Measurements from ENCODE around the gene SULT2B1. TPM values are rescaled to one million over a fixed set of nuclear protein-coding genes. Genes with fewer than 3 reads are reported as not detected.

SULT2B1 gene
- total and polyA plus RNA-seq, 2 of the 4 experiments (the other 2 are of a cell fraction), result 0.09 TPM; not detected in 1

DNA sequence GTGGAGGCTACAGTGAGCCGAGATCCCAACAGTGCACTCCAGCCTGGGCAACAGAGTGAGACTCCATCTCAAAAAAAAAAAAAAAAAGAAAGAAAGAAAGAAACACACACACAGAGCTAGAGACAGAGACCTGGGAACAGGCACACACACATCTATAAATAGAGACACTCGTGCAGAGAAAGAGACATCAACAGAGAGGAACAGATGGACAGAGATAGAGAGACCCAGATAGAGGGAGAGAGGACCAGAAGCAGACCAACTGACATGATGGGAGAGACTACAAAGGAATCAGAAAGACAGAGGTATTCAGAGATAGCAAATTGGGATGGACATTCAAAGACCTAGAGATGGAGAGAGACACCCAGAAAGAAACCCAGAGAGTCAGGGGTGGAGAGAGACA, 96.2 kb downstream of the SULT2B1 start:
- DNase-seq, result no peak
- Histone ChIP-seq H3K14ac (replicated peaks; ENCODE audit: low read depth, low read length) (no peak overlapping the region), H2BK15ac (ENCODE audit: low read depth, low read length) (no peak overlapping the region), H3K27ac (ENCODE audit: insufficient read depth, low read length) (no peak overlapping the region), H2BK20ac (ENCODE audit: low read depth, low read length) (no peak overlapping the region), H2BK5ac (ENCODE audit: low read depth, low read length, poor library complexity, severe bottlenecking) (no peak overlapping the region), H3K36me3 (ENCODE audit: control insufficient read depth, insufficient read depth, low read length) (no peaks in the 10 kb centered on the region), H3K4ac (ENCODE audit: low read depth, low read length) (no peak overlapping the region), H3K23ac (ENCODE audit: low read depth, low read length) (no peak overlapping the region), H3K9ac (ENCODE audit: low read depth, low read length) (no peak overlapping the region), H4K91ac (ENCODE audit: insufficient read depth, low read depth, low read length) (no peak overlapping the region), H3K79me1 (ENCODE audit: low read depth in 1 of 2, low read length in 2 of 2) (no peaks in the 10 kb centered on the region), H3K9me3 (ENCODE audit: control insufficient read depth, insufficient read depth, low read length) (peaks cover 3% of the 10 kb centered on the region; the same call in 1 of the 2 replicates), H3K27me3 (ENCODE audit: control insufficient read depth, insufficient read depth, low read length) (peaks cover 4% of the 10 kb centered on the region; the same call in 1 of the 2 replicates), H3K4me3 (ENCODE audit: insufficient read depth, low read depth, low read length) (no peak overlapping the region), H3K4me2 (ENCODE audit: low read depth, low read length) (no peak overlapping the region), H4K20me1 (ENCODE audit: insufficient read depth, low read length) (no peaks in the 10 kb centered on the region), H2AK9ac (replicated peaks; ENCODE audit: low read depth, low read length, poor library complexity) (no peak overlapping the region), H2BK120ac (ENCODE audit: low read depth, low read length) (no peak overlapping the region), H4K5ac (ENCODE audit: low read depth, low read length) (no peak overlapping the region), H3K4me1 (ENCODE audit: control insufficient read depth, insufficient read depth, low read length) (peaks cover 5% of the 10 kb centered on the region), H3K18ac (ENCODE audit: low read depth, low read length) (no peak overlapping the region), H3K9me1 (ENCODE audit: insufficient read depth, low read length) (no peaks in the 10 kb centered on the region; the same call in 1 of the 2 replicates), H2AFZ (replicated peaks; ENCODE audit: low read length, poor library complexity) (no peak overlapping the region), H3K56ac (ENCODE audit: extremely low read depth, insufficient read depth, low read length) (no peak overlapping the region), H2AK5ac (ENCODE audit: low read depth, low read length) (no peak overlapping the region), H4K8ac (ENCODE audit: low read depth in 2 of 2, low read length in 2 of 2) (no peak overlapping the region)
- ATAC-seq (ENCODE audit: low read depth), result no peak
- TF ChIP-seq, protein P1, sequence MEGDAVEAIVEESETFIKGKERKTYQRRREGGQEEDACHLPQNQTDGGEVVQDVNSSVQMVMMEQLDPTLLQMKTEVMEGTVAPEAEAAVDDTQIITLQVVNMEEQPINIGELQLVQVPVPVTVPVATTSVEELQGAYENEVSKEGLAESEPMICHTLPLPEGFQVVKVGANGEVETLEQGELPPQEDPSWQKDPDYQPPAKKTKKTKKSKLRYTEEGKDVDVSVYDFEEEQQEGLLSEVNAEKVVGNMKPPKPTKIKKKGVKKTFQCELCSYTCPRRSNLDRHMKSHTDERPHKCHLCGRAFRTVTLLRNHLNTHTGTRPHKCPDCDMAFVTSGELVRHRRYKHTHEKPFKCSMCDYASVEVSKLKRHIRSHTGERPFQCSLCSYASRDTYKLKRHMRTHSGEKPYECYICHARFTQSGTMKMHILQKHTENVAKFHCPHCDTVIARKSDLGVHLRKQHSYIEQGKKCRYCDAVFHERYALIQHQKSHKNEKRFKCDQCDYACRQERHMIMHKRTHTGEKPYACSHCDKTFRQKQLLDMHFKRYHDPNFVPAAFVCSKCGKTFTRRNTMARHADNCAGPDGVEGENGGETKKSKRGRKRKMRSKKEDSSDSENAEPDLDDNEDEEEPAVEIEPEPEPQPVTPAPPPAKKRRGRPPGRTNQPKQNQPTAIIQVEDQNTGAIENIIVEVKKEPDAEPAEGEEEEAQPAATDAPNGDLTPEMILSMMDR (conservative IDR thresholded peaks at IDR 0.05; ENCODE audit: low read depth, low read length), result no peak
- ChIA-PET POLR2A (ENCODE audit: unreplicated experiment) (no interaction called here), CTCF (no interaction called here)
- intact Hi-C loops (cut with micrococcal nuclease), result loop anchor here (5.0 to 10.0 kb wide), 2 partner anchors 194 to 317 kb away; partner anchors contain the start of gene FTL
- dilution Hi-C loops (cut with HindIII; ENCODE audit: low sequenced_read_pairs, unreplicated experiment), result no loop called here
- WGBS, 2 experiments (ENCODE audit: extremely low coverage in 2 of 2, insufficient read length in 1 of 2), result no CpG with 5 or more reads among the region's 2 CpGs
- no TSS peak for BruUV-seq (replicated peaks)
- in situ Hi-C loops (cut with MboI; ENCODE audit: low sequenced_read_pairs), result loop anchor here (10.0 kb wide), 2 partner anchors 187 to 317 kb away; partner anchors contain the start of genes FTL and HSD17B14

Other genes with a start within 250 kb of the SULT2B1 start
- gene EMP3, start 226.6 kb upstream of the SULT2B1 start, total RNA-seq (2012; rRNA removed), result 128 and 147 TPM in 2 replicates
- gene EMP3, start 226.6 kb upstream of the SULT2B1 start, polyA plus RNA-seq (2012; rRNA removed), result 632 and 675 TPM in 2 replicates
- gene TMEM143, start 188.2 kb upstream of the SULT2B1 start, total RNA-seq (2012; rRNA removed), result 1.1 and 1.3 TPM in 2 replicates
- 7.6 and 8.6 TPM in 2 replicates for gene TMEM143, start 188.2 kb upstream of the SULT2B1 start, polyA plus RNA-seq (2012; rRNA removed)
- gene SYNGR4, start 187.8 kb upstream of the SULT2B1 start, total RNA-seq (2012; rRNA removed), result not detected in 2 replicates
- gene SYNGR4, start 187.8 kb upstream of the SULT2B1 start, polyA plus RNA-seq (2012; rRNA removed), result not detected in 2 replicates
- gene KDELR1, start 160.6 kb upstream of the SULT2B1 start, total RNA-seq (2012; rRNA removed), result 57.8 and 58.8 TPM in 2 replicates
- gene KDELR1, start 160.6 kb upstream of the SULT2B1 start, polyA plus RNA-seq (2012; rRNA removed), result 171 and 180 TPM in 2 replicates
- gene GRIN2D, start 158.5 kb upstream of the SULT2B1 start, total RNA-seq (2012; rRNA removed), result under 0.01 TPM in 2 replicates
- gene GRIN2D, start 158.5 kb upstream of the SULT2B1 start, polyA plus RNA-seq (2012; rRNA removed), result 0.23 and 0.24 TPM in 2 replicates
- 22.0 and 32.5 TPM in 2 replicates for gene GRWD1, start 106.2 kb upstream of the SULT2B1 start, total RNA-seq (2012; rRNA removed)
- 22.5 and 25.2 TPM in 2 replicates for gene GRWD1, start 106.2 kb upstream of the SULT2B1 start, polyA plus RNA-seq (2012; rRNA removed)
- gene KCNJ14, start 96.6 kb upstream of the SULT2B1 start, total RNA-seq (2012; rRNA removed), result under 0.01 and 0.18 TPM in 2 replicates
- 0.34 and 0.39 TPM in 2 replicates for gene KCNJ14, start 96.6 kb upstream of the SULT2B1 start, polyA plus RNA-seq (2012; rRNA removed)
- 35.8 and 38.3 TPM in 2 replicates for gene CYTH2, start 82.8 kb upstream of the SULT2B1 start, total RNA-seq (2012; rRNA removed)
- gene CYTH2, start 82.8 kb upstream of the SULT2B1 start, polyA plus RNA-seq (2012; rRNA removed), result 56.1 and 62.0 TPM in 2 replicates
- 0.18 TPM in 1 of 2 replicates, not detected in the other for gene LMTK3, start 40.3 kb upstream of the SULT2B1 start, total RNA-seq (2012; rRNA removed)
- 0.60 and 0.87 TPM in 2 replicates for gene LMTK3, start 40.3 kb upstream of the SULT2B1 start, polyA plus RNA-seq (2012; rRNA removed)
- not detected in 2 replicates for gene SPACA4, start 54.6 kb downstream of the SULT2B1 start, total RNA-seq (2012; rRNA removed)
- not detected in 2 replicates for gene SPACA4, start 54.6 kb downstream of the SULT2B1 start, polyA plus RNA-seq (2012; rRNA removed)
- 0.36 and 0.56 TPM in 2 replicates for gene FAM83E, start 62.9 kb downstream of the SULT2B1 start, total RNA-seq (2012; rRNA removed)
- gene FAM83E, start 62.9 kb downstream of the SULT2B1 start, polyA plus RNA-seq (2012; rRNA removed), result 0.05 and 0.17 TPM in 2 replicates
- gene RPL18, start 67.0 kb downstream of the SULT2B1 start, total RNA-seq (2012; rRNA removed), result 1,909 and 2,552 TPM in 2 replicates
- gene RPL18, start 67.0 kb downstream of the SULT2B1 start, polyA plus RNA-seq (2012; rRNA removed), result 1,897 and 2,254 TPM in 2 replicates
- gene SPHK2, start 67.3 kb downstream of the SULT2B1 start, total RNA-seq (2012; rRNA removed), result 1.6 and 1.7 TPM in 2 replicates
- gene SPHK2, start 67.3 kb downstream of the SULT2B1 start, polyA plus RNA-seq (2012; rRNA removed), result 9.9 and 11.9 TPM in 2 replicates
- gene DBP, start 85.2 kb downstream of the SULT2B1 start, total RNA-seq (2012; rRNA removed), result 2.5 and 3.6 TPM in 2 replicates
- 3.0 and 3.6 TPM in 2 replicates for gene DBP, start 85.2 kb downstream of the SULT2B1 start, polyA plus RNA-seq (2012; rRNA removed)
- 1.3 and 1.7 TPM in 2 replicates for gene CA11, start 94.0 kb downstream of the SULT2B1 start, total RNA-seq (2012; rRNA removed)
- gene CA11, start 94.0 kb downstream of the SULT2B1 start, polyA plus RNA-seq (2012; rRNA removed), result 2.7 and 2.9 TPM in 2 replicates
- gene NTN5, start 120.8 kb downstream of the SULT2B1 start, total RNA-seq (2012; rRNA removed), result not detected in 2 replicates
- 0.11 and 0.19 TPM in 2 replicates for gene NTN5, start 120.8 kb downstream of the SULT2B1 start, polyA plus RNA-seq (2012; rRNA removed)
- not detected in 2 replicates for gene FUT2, start 143.8 kb downstream of the SULT2B1 start, total RNA-seq (2012; rRNA removed)
- not detected in 2 replicates for gene FUT2, start 143.8 kb downstream of the SULT2B1 start, polyA plus RNA-seq (2012; rRNA removed)
- 0.18 and 0.28 TPM in 2 replicates for gene MAMSTR, start 167.6 kb downstream of the SULT2B1 start, total RNA-seq (2012; rRNA removed)
- gene MAMSTR, start 167.6 kb downstream of the SULT2B1 start, polyA plus RNA-seq (2012; rRNA removed), result 1.9 and 2.7 TPM in 2 replicates
- under 0.01 and 0.18 TPM in 2 replicates for gene RASIP1, start 188.4 kb downstream of the SULT2B1 start, total RNA-seq (2012; rRNA removed)
- 0.51 and 0.67 TPM in 2 replicates for gene RASIP1, start 188.4 kb downstream of the SULT2B1 start, polyA plus RNA-seq (2012; rRNA removed)
- not detected in 2 replicates for gene IZUMO1, start 194.7 kb downstream of the SULT2B1 start, total RNA-seq (2012; rRNA removed)
- not detected in 2 replicates for gene IZUMO1, start 194.7 kb downstream of the SULT2B1 start, polyA plus RNA-seq (2012; rRNA removed)
- under 0.01 and 0.18 TPM in 2 replicates for gene FUT1, start 200.5 kb downstream of the SULT2B1 start, total RNA-seq (2012; rRNA removed)
- gene FUT1, start 200.5 kb downstream of the SULT2B1 start, polyA plus RNA-seq (2012; rRNA removed), result 0.03 and 0.09 TPM in 2 replicates
- not detected in 2 replicates for gene FGF21, start 203.4 kb downstream of the SULT2B1 start, total RNA-seq (2012; rRNA removed)
- not detected in 2 replicates for gene FGF21, start 203.4 kb downstream of the SULT2B1 start, polyA plus RNA-seq (2012; rRNA removed)